Esophagus (tissue), 2 donors: Measurements from ENCODE around the gene LGALS12. TPM values are rescaled to one million over a fixed set of nuclear protein-coding genes. Genes with fewer than 3 reads are reported as not detected.

Experiments used
- H3K27ac ChIP-seq, 2 donors: one replicate each; pipeline ENCODE4 v1.5.1; 2013; ENCODE audit warnings: low read depth in 2 of 2, mild to moderate bottlenecking in 2 of 2, inconsistent platforms in 1 of 2, low read length in 1 of 2, moderate library complexity in 1 of 2
- H3K27me3 ChIP-seq, 2 donors: one replicate each; pipeline ENCODE4 v1.6.1; 2013; ENCODE audit warnings: low read length in 2 of 2, control low read depth in 1 of 2, mild to moderate bottlenecking in 1 of 2; ENCODE audit not compliant: insufficient read depth in 2 of 2, control insufficient read depth in 1 of 2
- H3K36me3 ChIP-seq, 2 donors: one replicate each; pipeline ENCODE4 v1.6.1; 2013; ENCODE audit warnings: low read length in 1 of 2; ENCODE audit not compliant: control insufficient read depth in 2 of 2, insufficient read depth in 2 of 2
- H3K4me1 ChIP-seq, 2 donors: one replicate each; pipeline ENCODE4 v1.6.1; 2013; ENCODE audit warnings: low read length in 1 of 2; ENCODE audit not compliant: control insufficient read depth in 2 of 2, insufficient read depth in 2 of 2
- H3K4me3 ChIP-seq, 2 donors: one replicate each; pipeline ENCODE4 v1.5.1; 2013; ENCODE audit warnings: low read length in 2 of 2, mild to moderate bottlenecking in 2 of 2, low read depth in 1 of 2, moderate library complexity in 1 of 2
- H3K9me3 ChIP-seq, 2 donors: one replicate each; pipeline ENCODE4 v1.6.1; 2013; ENCODE audit warnings: mild to moderate bottlenecking in 2 of 2, low read depth in 1 of 2, low read length in 1 of 2, moderate library complexity in 1 of 2; ENCODE audit not compliant: control insufficient read depth in 2 of 2, insufficient read depth in 1 of 2
- WGBS, 2 donors: extraction: QIAGEN DNeasy Blood & Tissue Kit; methylation state at CpG; one replicate each; pipeline ENCODE4 v1.1.7; 2013; 5-methylcytosine and 5-hydroxymethylcytosine counted together
- polyA plus RNA-seq, 2 donors: library from polyadenylated mRNA; stranded (reverse); fragments of 200-250 nt; gene quantifications; one replicate each; pipeline ENCODE4 v1.2.3, GENCODE V29; 2013
- donor health status: healthy with polysubstance abuse.
- donor health status: Bipolar disorder and iron deficiency.

The LGALS12 gene
- polyA plus RNA-seq, 2 donors = 0.04 TPM; not detected in 1

GRCh38 chr11:63489879-63490278, 16.0 kb upstream of the LGALS12 start:
- Histone ChIP-seq H3K36me3 (no peaks in the 10 kb centered on the region), H3K27ac (peak overlapping the region in 1 of 2 donors; percentile 35), H3K27me3 (no peaks in the 10 kb centered on the region), H3K4me1 (no peaks in the 10 kb centered on the region), H3K4me3 (no peak overlapping the region), H3K9me3 (no peaks in the 10 kb centered on the region)
- 49 to 70% methylated on average over 3 of the region's 3 CpGs for WGBS, 2 donors

GRCh38 chr11:63490551-63491239, 15.2 kb upstream of the LGALS12 start, which contains the start of gene PLAAT5:
Gene PLAAT5 (minus strand): TSS chr11:63491167. CDS start chr11:63491034, 133 bp downstream.
- H3K4me1 ChIP-seq = no peaks in the 10 kb centered on the region
- 5 to 9% methylated on average over 59 to 60 of the region's 60 CpGs for WGBS, 2 donors
- no peaks in the 10 kb centered on the region for H3K36me3 ChIP-seq
- peak within 1 kb of the TSS; percentile 15 to 67 for H3K27ac ChIP-seq
- H3K9me3 ChIP-seq = no peaks in the 10 kb centered on the region
- H3K4me3 ChIP-seq = peak within 1 kb of the TSS; percentile 28 to 46
- no peaks in the 10 kb centered on the region for H3K27me3 ChIP-seq

- Histone ChIP-seq H3K36me3 (no peaks in the 10 kb centered on the region), H3K9me3 (no peaks in the 10 kb centered on the region), H3K4me1 (no peaks in the 10 kb centered on the region), H3K27me3 (no peaks in the 10 kb centered on the region), H3K4me3 (peak overlapping the region; percentile 28 to 46), H3K27ac (peak overlapping the region; percentile 15 to 67)
- 2% methylated on average over 13 of the region's 13 CpGs for WGBS, 2 donors
These were observed 14.7 kb upstream of the LGALS12 start for GRCh38 chr11:63491240-63491587.

GRCh38 chr11:63491636-63492372, 14.1 kb upstream of the LGALS12 start:
- Histone ChIP-seq H3K4me3 (peak overlapping the region in 1 of 2 donors; percentile 46), H3K27me3 (no peaks in the 10 kb centered on the region), H3K4me1 (no peaks in the 10 kb centered on the region), H3K36me3 (no peaks in the 10 kb centered on the region), H3K27ac (no peak overlapping the region), H3K9me3 (no peaks in the 10 kb centered on the region)
- WGBS, 2 donors = 46 to 58% methylated on average over 11 of the region's 11 CpGs

- no peak overlapping the region for H3K4me3 ChIP-seq
- no peaks in the 10 kb centered on the region for H3K27me3 ChIP-seq
- H3K4me1 ChIP-seq = no peaks in the 10 kb centered on the region
- H3K9me3 ChIP-seq = no peaks in the 10 kb centered on the region
- H3K36me3 ChIP-seq = no peaks in the 10 kb centered on the region
- 96% methylated on average over 1 of the region's 1 CpG for WGBS, 2 donors
- H3K27ac ChIP-seq = no peak overlapping the region
These were observed 13.4 kb upstream of the LGALS12 start for GRCh38 chr11:63492441-63492840.

- Histone ChIP-seq H3K27ac (no peak overlapping the region), H3K36me3 (no peaks in the 10 kb centered on the region), H3K4me1 (no peaks in the 10 kb centered on the region), H3K4me3 (no peak overlapping the region), H3K9me3 (no peaks in the 10 kb centered on the region), H3K27me3 (no peaks in the 10 kb centered on the region)
- 94 to 98% methylated on average over 1 of the region's 1 CpG for whole genome bisulfite sequencing, 2 donors
These were observed 12.8 kb upstream of the LGALS12 start for GRCh38 chr11:63493127-63493526.

- no peaks in the 10 kb centered on the region for H3K4me1 ChIP-seq
These were observed 10.9 kb upstream of the LGALS12 start for GRCh38 chr11:63494975-63495374.

GRCh38 chr11:63499874-63500273, 6.0 kb upstream of the LGALS12 start:
- Histone ChIP-seq H3K27ac (no peak overlapping the region), H3K27me3 (no peaks in the 10 kb centered on the region), H3K4me3 (no peak overlapping the region), H3K4me1 (no peaks in the 10 kb centered on the region), H3K9me3 (peaks cover 0 to 3% of the 10 kb centered on the region in 2 donors), H3K36me3 (no peaks in the 10 kb centered on the region)
- WGBS, 2 donors = 82 to 96% methylated on average over 4 of the region's 4 CpGs

More at GRCh38 chr11:63494975-63495374, 10.9 kb upstream of the LGALS12 start:
- H3K27me3 ChIP-seq = no peaks in the 10 kb centered on the region
- H3K36me3 ChIP-seq = no peaks in the 10 kb centered on the region
- H3K4me3 ChIP-seq = no peak overlapping the region
- 40 to 59% methylated on average over 6 of the region's 6 CpGs for WGBS, 2 donors
- H3K9me3 ChIP-seq = no peaks in the 10 kb centered on the region
- no peak overlapping the region for H3K27ac ChIP-seq

- H3K4me1 ChIP-seq = no peaks in the 10 kb centered on the region
- H3K36me3 ChIP-seq = no peaks in the 10 kb centered on the region
- no peak overlapping the region for H3K4me3 ChIP-seq
- H3K27ac ChIP-seq = no peak overlapping the region
- no peaks in the 10 kb centered on the region for H3K27me3 ChIP-seq
- 39 to 48% methylated on average over 1 of the region's 1 CpG for WGBS, 2 donors
- peaks cover 0 to 3% of the 10 kb centered on the region in 2 donors for H3K9me3 ChIP-seq
These were observed 4.6 kb upstream of the LGALS12 start for GRCh38 chr11:63501236-63501635.
